Breast epithelium (tissue), 3 donors: ENCODE data around the gene GRIP2.

Experiments
- POLR2A ChIP-seq: fragments of 450-650 bp; IDR thresholded peaks from one replicate; pipeline ENCODE4 v1.6.1; 2016; ENCODE audit warnings: antibody characterized with exemption, mild to moderate bottlenecking, moderate library complexity
- POLR2AphosphoS5 ChIP-seq, 3 donors: sonication (generic); formaldehyde crosslinking; IDR thresholded peaks; one replicate each; pipeline ENCODE4 v1.6.1; 2017; ENCODE audit warnings: antibody characterized with exemption in 3 of 3
- TF ChIP-seq, protein P1 (sequence below), 3 donors: fragments of 450-650 bp; IDR thresholded peaks; one replicate each; pipeline ENCODE4 v1.5.1; 2016 to 2017; ENCODE audit warnings: antibody characterized with exemption in 3 of 3, mild to moderate bottlenecking in 3 of 3, moderate library complexity in 3 of 3

DNA sequence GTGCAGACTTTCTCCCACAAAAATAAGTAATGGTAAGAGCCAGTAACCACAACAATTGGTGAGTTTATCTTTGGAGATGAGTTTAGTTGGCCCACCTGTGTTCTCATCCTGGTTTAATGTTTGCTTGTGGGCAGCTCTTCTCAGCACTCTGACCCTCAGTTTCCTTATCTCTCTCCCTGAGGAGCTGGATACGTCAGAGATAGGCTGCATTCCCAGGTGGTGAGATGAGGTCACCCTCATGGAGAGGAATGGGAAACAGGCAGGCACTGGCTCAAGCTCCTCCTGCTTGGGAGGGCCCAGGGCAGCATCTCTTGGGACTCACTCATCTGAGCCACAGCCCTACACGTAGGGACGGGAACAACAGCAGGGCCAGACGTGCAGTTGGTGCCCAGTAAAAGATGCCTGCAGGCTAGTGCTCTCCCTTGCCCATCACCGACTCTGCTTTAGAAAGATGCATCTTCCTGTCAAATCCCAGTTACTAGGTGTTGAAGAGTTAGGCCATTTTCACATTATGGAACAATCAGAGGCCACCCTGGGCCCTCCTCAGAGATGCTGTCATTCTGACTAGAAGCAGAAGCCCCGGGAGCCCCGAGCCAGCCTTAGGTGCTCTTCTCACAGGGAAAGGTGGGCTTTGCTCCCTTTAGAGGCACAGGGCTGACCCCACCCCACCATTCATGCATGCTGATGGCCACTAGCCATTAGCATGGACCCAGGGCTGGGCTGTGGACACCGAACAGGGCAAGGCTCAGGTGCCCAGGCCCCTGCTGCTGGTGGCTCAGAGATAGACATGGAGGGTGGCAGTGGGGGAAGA is 59.7 kb downstream of the GRIP2 start:
- TF ChIP-seq, protein P1, sequence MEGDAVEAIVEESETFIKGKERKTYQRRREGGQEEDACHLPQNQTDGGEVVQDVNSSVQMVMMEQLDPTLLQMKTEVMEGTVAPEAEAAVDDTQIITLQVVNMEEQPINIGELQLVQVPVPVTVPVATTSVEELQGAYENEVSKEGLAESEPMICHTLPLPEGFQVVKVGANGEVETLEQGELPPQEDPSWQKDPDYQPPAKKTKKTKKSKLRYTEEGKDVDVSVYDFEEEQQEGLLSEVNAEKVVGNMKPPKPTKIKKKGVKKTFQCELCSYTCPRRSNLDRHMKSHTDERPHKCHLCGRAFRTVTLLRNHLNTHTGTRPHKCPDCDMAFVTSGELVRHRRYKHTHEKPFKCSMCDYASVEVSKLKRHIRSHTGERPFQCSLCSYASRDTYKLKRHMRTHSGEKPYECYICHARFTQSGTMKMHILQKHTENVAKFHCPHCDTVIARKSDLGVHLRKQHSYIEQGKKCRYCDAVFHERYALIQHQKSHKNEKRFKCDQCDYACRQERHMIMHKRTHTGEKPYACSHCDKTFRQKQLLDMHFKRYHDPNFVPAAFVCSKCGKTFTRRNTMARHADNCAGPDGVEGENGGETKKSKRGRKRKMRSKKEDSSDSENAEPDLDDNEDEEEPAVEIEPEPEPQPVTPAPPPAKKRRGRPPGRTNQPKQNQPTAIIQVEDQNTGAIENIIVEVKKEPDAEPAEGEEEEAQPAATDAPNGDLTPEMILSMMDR (IDR thresholded peaks at IDR 0.05) = no peak
- no peak for TF ChIP-seq POLR2A
- no peak for TF ChIP-seq POLR2AphosphoS5 (IDR thresholded peaks at IDR 0.05)
